Nucleus accumbens (tissue), 56 donors: ENCODE results near the gene TBCD.
"Not testable (repeated sequence)": the region's sequence is repeated elsewhere in the genome, so short reads cannot be mapped to it uniquely, and the experiment has no call there.

Experiments
- DNase-seq, 56 donors: peaks; one replicate each; lab custom pipeline; 2025; lab: John Stamatoyannopoulos, UW

Gene TBCD

DNA sequence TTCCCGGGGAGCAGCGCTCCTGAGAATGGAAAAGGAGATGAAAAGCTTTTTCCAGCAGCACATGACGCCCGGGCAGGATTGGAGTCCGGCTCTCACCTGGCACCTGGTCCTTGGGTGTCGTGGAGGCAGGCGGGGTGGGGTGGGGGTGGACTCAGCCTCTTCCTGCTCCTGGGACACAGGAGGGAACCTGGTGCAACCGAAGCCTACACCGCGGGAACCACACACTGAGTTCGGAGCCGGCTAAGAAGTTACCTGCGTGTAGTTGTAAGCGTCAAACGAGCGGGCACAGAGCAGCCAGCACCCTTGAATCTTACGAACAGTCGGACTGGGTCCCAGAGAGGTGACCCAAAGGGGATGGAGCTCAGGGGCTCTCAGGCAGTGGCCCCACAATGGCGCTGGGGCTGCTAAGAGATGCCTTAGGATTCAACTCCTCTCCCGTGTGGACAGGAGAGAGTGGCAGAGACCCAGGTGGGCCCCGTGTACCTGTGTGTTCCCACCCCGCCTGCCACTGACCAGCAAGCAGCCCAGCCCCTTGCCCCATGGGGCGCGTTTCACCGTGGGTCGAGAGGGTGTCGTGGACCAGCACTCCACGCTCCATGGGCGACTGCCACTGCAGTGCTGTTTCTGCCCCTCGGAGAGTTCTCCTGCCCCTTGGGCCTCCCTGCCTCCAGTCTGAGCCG, 221.7 kb downstream of the TBCD start:
- DNase-seq: no peak

DNA sequence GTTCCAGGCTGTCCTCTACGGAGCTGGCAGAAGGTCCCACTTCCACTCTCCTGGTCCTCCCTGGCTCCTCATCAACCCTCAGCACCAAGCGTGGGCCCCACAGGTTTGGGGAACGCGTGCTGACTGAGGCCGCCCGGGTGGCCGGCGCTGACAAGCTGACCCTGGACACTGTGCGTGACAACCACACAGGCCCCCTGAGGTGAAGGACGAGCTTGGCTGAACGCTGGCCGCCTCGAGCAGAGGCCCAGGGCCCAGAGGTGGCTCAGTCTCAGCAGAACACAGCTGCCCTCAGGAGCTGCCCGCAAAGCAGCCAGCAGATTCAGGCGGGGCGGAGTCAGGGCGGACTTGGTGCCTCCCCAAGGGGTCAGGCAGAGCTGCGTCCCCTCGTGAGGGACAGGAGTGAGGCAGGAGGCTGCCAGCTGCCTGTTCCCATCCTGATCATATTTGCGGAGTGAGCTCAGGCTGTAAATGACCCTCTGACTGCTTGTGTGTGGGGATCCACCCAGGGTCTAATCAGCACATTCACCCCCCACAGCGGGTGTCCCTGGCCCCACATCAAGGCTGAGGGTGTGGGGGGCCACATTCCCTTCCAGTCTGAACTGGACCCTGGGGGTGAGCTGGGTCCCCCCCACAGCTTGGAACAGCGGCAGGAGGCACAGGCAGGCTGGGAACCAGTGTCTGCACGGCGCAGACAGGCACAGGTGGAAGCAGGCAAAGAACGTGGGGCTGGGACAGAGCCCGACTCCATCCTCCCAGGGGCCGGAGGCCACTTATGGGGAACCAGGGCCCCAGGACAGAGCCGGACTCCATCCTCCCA, 222.5 kb downstream of the TBCD start:
- no peak for DNase-seq

DNA sequence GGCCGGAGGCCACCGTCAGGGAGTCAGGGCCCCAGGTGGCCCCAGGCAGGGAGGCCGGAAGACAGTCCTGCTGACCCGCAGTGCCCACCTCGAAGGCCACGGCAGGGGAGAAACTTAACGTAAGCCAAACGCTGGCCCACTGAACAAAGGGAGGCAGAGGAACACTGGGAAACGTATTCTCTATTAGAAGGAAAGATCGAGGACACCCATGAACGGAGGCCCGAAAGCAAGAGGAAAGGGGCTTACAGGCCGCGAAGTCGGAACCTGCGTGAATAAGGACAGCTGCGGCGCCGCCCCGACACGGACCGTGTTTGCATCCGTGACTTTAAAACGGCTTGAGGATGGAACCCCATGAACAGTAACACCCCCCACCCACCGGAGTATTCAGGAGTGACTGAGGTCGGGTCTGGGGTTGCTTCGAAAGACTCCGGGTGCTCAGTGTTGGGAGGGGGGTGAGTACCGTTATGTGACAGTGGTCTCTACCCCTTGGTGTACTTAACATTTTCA, 225.2 kb downstream of the TBCD start:
- DNase-seq: no peak

DNA sequence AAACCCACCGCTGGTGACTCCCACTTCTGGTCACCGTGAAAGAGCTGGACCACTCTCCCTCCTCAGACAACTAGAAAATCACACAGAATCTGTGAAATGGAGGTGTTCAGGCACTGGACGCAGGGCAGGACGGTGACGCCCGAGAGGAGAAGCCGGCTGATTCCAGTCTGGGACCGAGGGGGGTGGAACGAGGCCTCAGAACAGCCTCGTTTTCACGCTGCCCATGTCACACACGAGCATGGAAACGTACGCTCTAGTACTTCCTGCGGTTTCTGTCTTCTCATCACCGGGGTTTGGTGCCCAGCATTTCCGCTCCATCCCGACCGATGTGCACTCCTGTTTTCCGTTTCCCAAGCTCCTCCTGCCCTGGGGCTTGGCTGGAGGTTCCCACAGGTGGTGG, 225.7 kb downstream of the TBCD start:
- DNase-seq: no peak

DNA sequence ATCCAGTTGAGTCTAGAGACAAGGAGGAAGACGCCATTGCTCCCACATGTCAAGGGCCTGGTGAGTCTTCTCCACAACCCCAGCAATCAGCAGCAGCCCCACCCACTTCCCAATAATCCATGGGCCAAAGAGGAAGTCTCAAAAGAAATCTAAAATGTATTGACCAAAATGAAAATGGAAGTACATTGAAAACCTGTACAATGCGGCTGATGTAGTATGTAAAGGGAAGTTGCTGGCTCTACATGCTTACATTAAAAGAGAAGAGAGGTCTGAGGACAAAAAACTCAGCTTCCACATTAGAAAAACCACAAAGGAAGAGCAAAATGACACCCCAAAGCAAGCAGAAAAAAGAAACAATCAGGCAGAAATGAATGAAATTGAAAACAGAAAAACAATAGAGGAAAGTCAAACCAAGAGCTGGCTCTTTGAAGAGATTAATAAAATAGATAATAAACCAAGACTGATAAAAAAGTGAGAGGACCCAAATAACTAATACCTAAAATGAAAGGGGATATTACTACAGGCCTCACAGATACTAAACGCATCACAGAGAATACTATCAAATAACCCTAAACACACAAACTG, 227.0 kb downstream of the TBCD start:
- no peak for DNase-seq

DNA sequence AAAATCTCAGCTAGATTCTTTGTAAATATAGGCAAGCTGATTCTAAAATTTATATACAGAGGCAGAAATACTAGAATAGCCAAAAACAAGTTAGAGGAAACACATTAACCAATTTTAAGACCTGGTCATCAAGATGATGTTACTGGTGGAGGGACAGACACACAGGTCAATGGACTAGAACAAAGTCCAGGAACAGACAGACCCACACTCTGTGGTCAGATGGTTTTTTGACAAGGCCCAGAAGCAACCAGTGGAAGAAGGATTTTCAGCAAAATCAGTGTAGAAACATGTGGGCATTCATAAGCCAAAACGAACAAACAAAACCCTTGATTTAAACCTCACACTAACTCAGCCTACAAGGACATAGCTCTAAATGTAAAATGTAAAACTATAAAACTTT, 227.9 kb downstream of the TBCD start:
- DNase-seq: no peak

DNA sequence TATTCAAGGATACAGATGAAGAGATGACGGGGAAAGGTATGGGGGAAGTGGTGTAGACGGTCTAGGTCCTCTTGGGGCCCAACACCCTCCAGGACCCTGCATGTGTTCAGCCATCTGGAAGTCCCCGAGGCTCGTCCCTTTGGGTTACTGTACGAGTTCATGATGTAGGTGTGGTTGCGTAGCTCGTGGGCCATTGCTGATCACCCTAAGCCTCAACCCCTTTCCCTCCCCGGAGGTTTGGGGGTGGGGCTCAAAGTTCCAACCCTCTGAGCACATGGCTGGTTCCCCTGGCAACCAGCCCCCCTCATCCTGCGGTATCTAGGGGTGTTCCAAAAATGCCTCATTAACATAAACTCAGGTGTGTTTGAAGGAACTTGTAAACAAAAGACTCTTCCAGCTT, 228.8 kb downstream of the TBCD start:
- DNase-seq: no peak

DNA sequence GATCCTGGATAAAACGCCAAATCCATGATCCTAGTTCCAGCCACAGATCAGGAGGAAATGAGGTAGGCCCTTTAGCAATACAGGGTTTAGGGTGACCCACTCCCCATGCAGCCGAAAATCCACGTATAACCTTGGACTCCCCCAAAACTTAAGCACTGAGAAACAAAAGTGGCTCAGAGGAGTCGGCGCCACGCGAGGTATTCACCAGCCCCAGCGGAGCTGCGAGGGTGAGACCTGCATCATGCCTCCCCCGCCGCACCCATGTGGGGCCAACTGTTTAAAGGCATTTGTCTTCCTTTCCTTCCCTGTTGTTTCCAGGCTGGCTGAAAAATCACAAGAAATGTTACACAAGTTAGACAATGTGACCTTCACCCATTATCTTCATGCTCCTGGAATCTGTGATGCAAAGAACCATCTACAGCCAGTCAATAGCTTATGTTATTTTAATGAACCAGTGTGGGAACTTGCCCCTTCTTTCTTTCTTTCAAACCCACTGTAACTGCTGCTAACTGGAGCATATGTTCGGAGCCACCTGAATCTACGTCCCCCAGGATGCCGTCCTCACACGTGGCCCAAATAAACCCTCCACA, 229.4 kb downstream of the TBCD start:
- no peak for DNase-seq

DNA sequence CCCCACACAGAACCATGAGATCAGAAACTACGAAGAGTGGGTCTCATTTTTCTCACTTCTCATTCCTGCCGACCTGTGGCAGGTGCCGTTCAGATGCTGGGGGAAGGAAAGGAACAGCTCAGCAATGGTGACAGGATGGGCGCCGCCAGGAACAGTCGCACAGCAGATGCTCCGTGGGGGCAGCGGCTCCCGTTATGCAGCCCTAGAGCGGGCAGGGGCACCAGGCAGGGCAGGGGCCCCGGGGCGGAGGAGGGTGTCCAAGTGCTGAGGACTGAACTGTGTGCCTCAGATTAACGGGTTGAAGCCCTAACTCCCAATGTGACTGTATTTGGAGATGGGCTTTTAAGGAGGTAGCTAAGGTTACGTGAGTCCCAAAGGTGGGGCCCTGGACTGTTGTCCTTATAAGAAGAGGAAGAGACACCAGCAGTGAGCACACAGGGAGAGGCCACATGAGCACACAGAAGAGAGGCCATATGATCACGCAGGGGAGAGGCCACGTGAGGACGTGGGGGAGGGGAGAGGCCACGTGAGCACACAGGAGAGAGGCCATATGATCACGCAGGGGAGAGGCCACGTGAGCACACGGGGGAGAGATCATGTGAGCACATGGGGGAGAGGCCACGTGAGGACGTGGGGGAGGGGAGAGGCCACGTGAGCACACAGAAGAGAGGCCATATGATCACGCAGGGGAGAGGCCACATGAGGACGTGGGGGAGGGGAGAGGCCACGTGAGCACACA, 231.8 kb downstream of the TBCD start:
- DNase-seq: no peak

DNA sequence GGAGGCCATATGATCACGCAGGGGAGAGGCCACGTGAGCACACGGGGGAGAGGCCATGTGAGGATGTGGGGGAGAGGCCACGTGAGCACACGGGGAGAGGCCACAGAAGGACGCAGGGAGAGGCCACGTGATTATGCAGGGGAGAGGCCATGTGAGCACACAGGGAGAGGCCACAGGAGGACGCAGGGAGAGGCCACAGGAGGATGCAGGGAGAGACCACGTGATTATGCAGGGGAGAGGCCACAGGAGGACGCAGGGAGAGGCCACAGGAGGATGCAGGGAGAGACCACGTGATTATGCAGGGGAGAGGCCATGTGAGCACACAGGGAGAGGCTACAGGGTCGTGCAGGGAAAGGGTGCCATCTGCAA, 232.4 kb downstream of the TBCD start:
- not testable (repeated sequence) for DNase-seq

DNA sequence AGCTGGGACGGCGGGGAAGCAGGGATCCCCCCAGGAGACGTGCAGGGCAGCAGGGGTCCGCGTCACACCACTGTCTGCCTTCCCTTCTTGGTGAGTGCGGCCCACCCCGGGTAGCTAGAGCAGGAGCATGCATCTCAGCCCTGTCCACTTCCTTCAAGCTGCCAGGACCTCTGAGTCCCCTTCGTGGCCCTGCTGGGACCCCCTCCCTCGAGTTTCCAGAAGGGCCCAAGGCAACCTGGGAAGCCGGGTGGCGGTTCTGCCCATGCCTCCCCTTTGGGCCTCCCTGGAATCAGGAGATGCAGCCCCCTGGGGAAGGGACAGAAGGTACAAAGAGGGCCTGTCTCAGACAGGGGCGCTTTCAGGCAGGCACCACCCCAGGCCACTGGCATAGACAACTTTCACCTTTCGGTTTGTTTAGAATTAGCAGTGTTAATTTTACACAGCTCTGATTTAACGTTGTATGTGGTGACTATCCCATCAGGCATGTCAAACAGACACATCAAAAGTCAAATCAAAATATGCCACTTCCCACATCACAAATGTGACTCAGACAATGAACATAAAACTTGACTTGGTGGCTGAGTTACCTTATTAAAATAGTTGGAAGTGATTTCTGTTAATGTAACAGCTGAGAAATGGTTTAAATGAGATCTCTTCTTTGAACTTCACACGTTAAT, 233.0 kb downstream of the TBCD start:
- DNase-seq: no peak

DNA sequence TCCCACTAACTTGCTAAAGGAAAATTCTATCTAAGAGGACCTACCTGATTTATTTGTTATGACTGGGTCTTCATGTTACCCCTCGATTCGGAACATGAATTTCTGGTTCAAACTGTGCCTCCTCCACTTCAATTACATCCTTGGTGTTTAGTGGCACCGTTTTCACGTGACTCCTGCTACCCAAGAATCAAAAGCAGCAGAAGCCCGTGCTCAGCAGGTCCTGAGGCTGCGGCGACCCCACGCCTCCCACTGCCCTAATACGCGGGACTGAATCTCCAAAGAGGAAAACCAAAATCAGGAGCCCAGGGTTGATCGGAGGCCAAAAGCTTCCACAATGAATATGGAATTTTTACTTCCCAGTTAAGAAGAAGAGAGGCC, 233.6 kb downstream of the TBCD start:
- DNase-seq: no peak

DNA sequence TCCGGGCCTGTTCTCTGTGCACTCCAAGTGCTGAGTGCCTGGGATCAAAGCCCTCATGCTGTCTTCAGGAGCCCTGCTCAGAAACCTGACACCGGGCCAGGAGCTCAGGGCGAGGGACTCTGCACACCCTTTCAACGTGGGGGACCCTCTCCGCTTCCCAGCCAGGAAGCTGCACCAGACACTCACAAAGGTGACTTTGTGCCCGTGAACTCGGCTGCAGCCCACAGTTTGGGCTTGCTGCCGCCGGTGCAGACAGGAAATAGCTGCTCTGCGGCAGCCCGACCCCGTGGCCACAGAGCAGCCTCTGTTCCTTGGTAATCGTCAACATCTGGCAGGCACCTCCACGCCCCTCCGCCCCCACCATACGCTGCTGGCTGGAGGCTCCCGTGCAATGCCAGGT, 234.1 kb downstream of the TBCD start:
- DNase-seq: no peak

DNA sequence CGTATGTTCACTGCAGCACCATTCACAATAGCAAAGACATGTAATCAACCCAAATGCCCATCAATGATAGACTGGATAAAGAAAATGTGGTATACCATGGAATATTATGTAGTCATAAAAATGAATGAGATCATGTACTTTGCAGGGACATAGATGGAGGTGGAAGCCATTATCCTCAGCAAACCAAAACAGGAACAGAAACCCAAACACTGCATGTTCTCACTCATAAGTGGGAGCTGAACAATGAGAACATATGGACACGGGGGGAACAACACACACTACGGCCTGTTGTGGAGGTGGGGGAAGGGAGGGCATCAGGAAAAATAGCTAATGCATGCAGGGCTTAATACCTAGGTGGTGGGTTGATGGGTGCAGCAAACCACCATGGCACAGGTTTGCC, 237.2 kb downstream of the TBCD start:
- DNase-seq: not testable (repeated sequence)

DNA sequence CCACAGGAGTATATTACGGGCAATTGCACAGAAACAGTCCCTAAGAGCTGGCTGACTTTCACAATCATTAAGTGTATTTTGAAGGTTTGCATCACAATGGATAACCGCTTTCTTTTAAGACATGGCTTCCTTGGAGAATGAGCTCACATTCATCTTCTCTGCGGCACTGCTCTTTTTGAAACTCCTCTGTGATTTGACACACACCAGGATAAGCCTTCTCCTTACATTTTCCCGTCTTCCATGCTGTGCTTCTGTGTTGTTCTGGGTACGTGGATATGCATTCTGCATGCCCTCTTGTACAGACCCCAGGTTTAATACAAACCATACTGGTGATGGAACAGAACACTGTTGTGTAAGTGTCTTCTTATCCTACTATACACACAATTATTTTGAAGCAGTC, 238.0 kb downstream of the TBCD start:
- DNase-seq: no peak

DNA sequence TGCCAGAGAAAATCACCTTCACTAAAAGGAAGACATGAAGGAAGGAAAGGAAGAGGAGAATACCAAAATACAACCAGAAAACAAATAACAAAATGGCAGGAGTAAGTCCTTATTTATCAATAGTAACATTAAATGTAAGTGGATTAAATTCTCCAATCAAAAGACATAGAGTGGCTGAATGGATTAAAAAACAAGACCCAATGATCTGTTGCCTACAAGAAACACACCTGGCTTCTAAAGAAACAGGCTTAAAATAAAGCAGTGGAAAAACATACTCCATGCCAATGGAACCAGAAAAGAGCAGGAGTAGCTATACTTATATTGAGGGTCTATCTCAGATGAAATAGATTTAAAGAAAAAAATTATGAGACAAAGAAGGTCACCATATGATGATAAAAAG, 241.1 kb downstream of the TBCD start:
- no peak for DNase-seq
